A549 (cell line): Measurements from ENCODE around the gene SLC2A6. TPM values are rescaled to one million over a fixed set of nuclear protein-coding genes. Genes with fewer than 3 reads are reported as not detected.

Experiments used
- ATAC-seq, 2 experiments: fragments of 200-7000 bp in 1 of 2; fragments of >200 bp in 1 of 2; cut with Nextera tagmentation in 1 of 2; cut with Tn5 transposase in 1 of 2; 3 replicates each; pipeline versions ENCODE4 v1.8.0 to v1.9.1; 2018 to 2020; ENCODE audit warnings: mild to moderate bottlenecking in 1 of 2, moderate library complexity in 1 of 2
- CTCF ChIA-PET: fragments of 300-600 bp; sonication (Branson Sonifier 250); formaldehyde crosslinking; extraction: SDS; loops from one replicate; lab custom pipeline; 2021; ENCODE audit warnings: antibody characterized with exemption, inconsistent platforms; lab: Yijun Ruan, JAX
- POLR2A ChIA-PET: fragments of 350-600 bp; formaldehyde crosslinking; extraction: SDS; loops from one replicate; lab custom pipeline; 2021; ENCODE audit warnings: antibody characterized with exemption, inconsistent platforms; lab: Yijun Ruan, JAX
- DNase-seq, 2 experiments: peaks; one replicate each; pipeline versions ENCODE4 v3.0.0 to v3.0.0-alpha.2; 2011 to 2016; ENCODE audit warnings: low read depth in 1 of 2, low spot score in 1 of 2
- FAIRE-seq: peaks from 2 replicates; lab custom pipeline; 2011; peaks lifted over from hg19 to GRCh38; lab: Jason Lieb, UNC
- H3K27ac ChIP-seq, 2 experiments: fragments of >200 bp; sonication (Bioruptor Twin); formaldehyde crosslinking; 3 replicates each; pipeline ENCODE4 v1.5.1; 2016 to 2017
- H3K4me1 ChIP-seq: fragments of >200 bp; sonication (Bioruptor Twin); formaldehyde crosslinking; 3 replicates; pipeline ENCODE4 v1.6.1; 2016
- H3K4me2 ChIP-seq: fragments of >200 bp; sonication (Bioruptor Twin); formaldehyde crosslinking; 3 replicates; pipeline ENCODE4 v1.6.1; 2016
- H3K4me3 ChIP-seq: fragments of >200 bp; sonication (Bioruptor Twin); formaldehyde crosslinking; 3 replicates; pipeline ENCODE4 v1.5.1; 2016
- H3K9me3 ChIP-seq: fragments of >200 bp; sonication (Bioruptor Twin); formaldehyde crosslinking; 3 replicates; pipeline ENCODE4 v1.6.1; 2016
- ATOH8 ChIP-seq: fragments of 250-450 bp; sonication (Bioruptor Pico); IDR thresholded peaks from 2 replicates; pipeline ENCODE4 v1.5.0; 2020; ENCODE audit warnings: low read depth, mild to moderate bottlenecking, moderate library complexity
- BHLHE40 ChIP-seq: IDR thresholded peaks from 2 replicates; pipeline ENCODE4 v1.6.1; 2012; ENCODE audit warnings: low read depth, low read length, inconsistent platforms
- CEBPB ChIP-seq, 2 experiments: fragments of >200 bp in 1 of 2; sonication (Bioruptor Twin) in 1 of 2; formaldehyde crosslinking in 1 of 2; IDR thresholded peaks; 2 replicates each; pipeline ENCODE4 v1.6.1; 2012 to 2016
- CHD2 ChIP-seq: fragments of 150-350 bp; IDR thresholded peaks from 2 replicates; pipeline ENCODE4 v1.6.1; 2014; ENCODE audit warnings: low read length; ENCODE audit not compliant: partially characterized antibody
- EHF ChIP-seq: fragments of 250-450 bp; sonication (Bioruptor Pico); IDR thresholded peaks from 2 replicates; pipeline ENCODE4 v1.5.0; 2020; ENCODE audit warnings: mild to moderate bottlenecking
- EP300 ChIP-seq, 2 experiments: fragments of >200 bp; sonication (Bioruptor Twin); formaldehyde crosslinking; IDR thresholded peaks; 2 replicates in 1 of 2; 3 replicates in 1 of 2; pipeline ENCODE4 v1.6.1; 2016 to 2017
- GATA3 ChIP-seq: IDR thresholded peaks from 2 replicates; pipeline ENCODE4 v1.6.1; 2012; ENCODE audit warnings: borderline replicate concordance
- HDAC2 ChIP-seq: fragments of 200-600 bp; sonication (generic); IDR thresholded peaks from 2 replicates; pipeline ENCODE4 v1.6.1; 2016
- HMGXB4 ChIP-seq: fragments of 250-450 bp; sonication (Bioruptor Pico); IDR thresholded peaks from 2 replicates; pipeline ENCODE4 v1.5.0; 2021; ENCODE audit warnings: mild to moderate bottlenecking, moderate library complexity, borderline replicate concordance
- HOXB5 ChIP-seq: fragments of 250-450 bp; sonication (Bioruptor Pico); IDR thresholded peaks from 2 replicates; pipeline ENCODE4 v1.5.0; 2020; ENCODE audit warnings: mild to moderate bottlenecking, moderate library complexity
- MAZ ChIP-seq: fragments of 150-350 bp; IDR thresholded peaks from 2 replicates; pipeline ENCODE4 v1.6.1; 2014; ENCODE audit warnings: antibody characterized with exemption, low read depth, low read length, borderline replicate concordance
- NPAS2 ChIP-seq: fragments of 250-450 bp; sonication (Bioruptor Pico); IDR thresholded peaks from 2 replicates; pipeline ENCODE4 v1.8.0; 2022; ENCODE audit warnings: mild to moderate bottlenecking, moderate library complexity, borderline replicate concordance
- NR3C1 ChIP-seq: fragments of >200 bp; sonication (Bioruptor Twin); formaldehyde crosslinking; IDR thresholded peaks from 3 replicates; pipeline ENCODE4 v1.6.1; 2017
- PHF8 ChIP-seq: fragments of 200-600 bp; sonication (generic); IDR thresholded peaks from 2 replicates; pipeline ENCODE4 v1.6.1; 2016; ENCODE audit warnings: low read depth, mild to moderate bottlenecking, antibody characterized with exemption, moderate library complexity, borderline replicate concordance
- REST ChIP-seq: fragments of 200-600 bp; sonication (generic); IDR thresholded peaks from 2 replicates; pipeline ENCODE4 v1.6.1; 2016; ENCODE audit warnings: antibody characterized with exemption, mild to moderate bottlenecking, moderate library complexity
- RNF2 ChIP-seq: fragments of 200-600 bp; sonication (generic); IDR thresholded peaks from 2 replicates; pipeline ENCODE4 v1.6.1; 2016; ENCODE audit warnings: low read depth, mild to moderate bottlenecking, antibody characterized with exemption, moderate library complexity, borderline replicate concordance
- TP53 ChIP-seq: fragments of 250-450 bp; sonication (Bioruptor Pico); IDR thresholded peaks from 2 replicates; pipeline ENCODE4 v1.5.0; 2021; ENCODE audit warnings: mild to moderate bottlenecking, moderate library complexity
- ZC3H11A ChIP-seq: fragments of 450-650 bp; IDR thresholded peaks from 2 replicates; pipeline ENCODE4 v1.6.1; 2014; ENCODE audit warnings: antibody characterized with exemption, mild to moderate bottlenecking
- ZFP36 ChIP-seq: fragments of 450-650 bp; IDR thresholded peaks from 2 replicates; pipeline ENCODE4 v1.6.1; 2014; ENCODE audit warnings: borderline replicate concordance; ENCODE audit not compliant: partially characterized antibody
- WGBS: methylation state at CpG from one replicate; pipeline ENCODE4 v1.1.6; 2017; ENCODE audit errors: missing lambda C conversion rate; 5-methylcytosine and 5-hydroxymethylcytosine counted together
- polyA plus RNA-seq, 4 experiments: library from polyadenylated mRNA; depleted of rRNA in 3 of 4; stranded (reverse); fragments of >200 nt; fragmentation: RNase III in 1 of 4; extraction: RNeasy Plus Mini Kit Qiagen cat#74134 plus additional on column Dnase treatment in 1 of 4; gene quantifications; 2 replicates in 3 of 4; 3 replicates in 1 of 4; pipeline ENCODE4 v1.2.3, GENCODE V29; 2011 to 2017

Gene SLC2A6
- polyA plus RNA-seq, 2 of the 4 experiments (the other 2 are of a cell fraction) = 3.7 to 20.5 TPM

GRCh38 chr9:133502112-133502511 lies 23.2 kb upstream of the SLC2A6 start:
- Histone ChIP-seq H3K27ac (no peak overlapping the region), H3K9me3 (peaks cover 30% of the 10 kb centered on the region), H3K4me3 (no peak overlapping the region), H3K4me2 (no peak overlapping the region), H3K4me1 (no peaks in the 10 kb centered on the region)
- DNase-seq = no peak
- 55% methylated on average over 1 of the region's 1 CpG for WGBS
- CTCF ChIA-PET = no interaction called here
- TF ChIP-seq MAZ (no peak), HDAC2 (no peak), CHD2 (no peak), EHF (CRISPR knock-in tag) (no peak), RNF2 (no peak), CEBPB (IDR thresholded peaks at IDR 0.05) (no peak), REST (no peak), TP53 (CRISPR knock-in tag) (no peak), ATOH8 (CRISPR knock-in tag) (no peak), GATA3 (no peak), ZC3H11A (no peak)
- POLR2A ChIA-PET = no interaction called here
- ATAC-seq = no peak
- no peak for FAIRE-seq

- WGBS = 50% methylated on average over 11 of the region's 12 CpGs
- TF ChIP-seq NR3C1 (no peak), HMGXB4 (CRISPR knock-in tag) (no peak), ZFP36 (no peak), RNF2 (no peak), NPAS2 (CRISPR knock-in tag) (no peak), BHLHE40 (no peak), CEBPB (IDR thresholded peaks at IDR 0.05) (no peak), HOXB5 (CRISPR knock-in tag) (no peak), EP300 (IDR thresholded peaks at IDR 0.05) (no peak), PHF8 (no peak), ZC3H11A (no peak)
- POLR2A ChIA-PET = no interaction called here
- FAIRE-seq = no peak
- CTCF ChIA-PET = interaction anchor here (0.6 to 4.8 kb wide), 4 partner anchors 13 to 741 kb away, joined by 3 to 42 read pairs (median 4); no protein-coding TSS in a partner anchor
- Histone ChIP-seq H3K4me2 (no peak overlapping the region), H3K27ac (no peak overlapping the region), H3K4me1 (no peaks in the 10 kb centered on the region), H3K4me3 (no peak overlapping the region), H3K9me3 (peaks cover 30% of the 10 kb centered on the region)
- no peak; a peak in 1 of 6 replicates for ATAC-seq
- DNase-seq = no peak
Measured at GRCh38 chr9:133499892-133500270, 21.0 kb upstream of the SLC2A6 start.
